ENCODE measurements around the gene SIGMAR1.
A peak's percentile ranks its signal among the peaks of the same experiment; 100 is the strongest.

The SIGMAR1 gene

DNA sequence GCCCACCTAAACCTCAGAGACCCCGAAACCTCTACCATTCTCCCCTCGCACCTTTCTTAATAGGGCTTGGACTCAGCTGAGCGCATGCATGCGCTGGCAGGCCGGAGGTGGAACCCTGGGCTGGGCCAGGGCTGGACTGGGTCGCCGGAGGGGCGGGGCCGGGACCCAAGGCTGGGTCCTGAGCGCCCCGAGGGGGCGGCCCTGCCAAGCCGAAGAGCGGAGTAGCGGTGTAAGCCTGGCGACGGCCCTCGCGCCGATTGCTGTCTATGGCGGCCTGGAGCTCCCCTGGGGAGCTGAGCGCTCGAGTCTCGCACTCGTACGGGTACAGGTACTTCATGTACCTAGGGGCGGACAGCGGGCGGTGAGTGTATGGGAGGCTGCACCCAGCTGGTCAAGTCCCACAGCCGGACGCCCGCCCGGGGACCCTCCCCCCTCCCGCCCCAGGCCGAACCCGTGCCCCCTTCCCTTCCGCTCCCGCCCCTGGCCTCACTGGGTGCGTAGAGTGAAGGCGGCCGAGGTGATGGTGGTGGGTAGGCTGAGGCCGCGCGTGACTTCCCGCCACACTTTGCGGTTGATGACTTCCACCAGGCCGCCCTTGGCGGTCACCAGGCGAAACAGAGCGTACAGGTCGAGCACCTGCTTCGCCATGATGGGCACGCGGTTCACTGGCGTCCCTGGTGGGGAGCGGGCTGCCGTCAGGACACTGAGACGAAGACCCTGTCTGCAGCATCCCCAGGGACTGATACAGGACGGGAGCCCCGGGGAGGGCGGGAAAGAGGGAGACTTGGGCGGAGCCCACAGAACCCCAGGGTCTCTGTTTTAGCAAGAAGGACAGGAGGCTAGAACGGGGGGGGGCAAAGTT is 14.0 kb downstream of the SIGMAR1 start:
- no peak for ATAC-seq
- TF ChIP-seq ZC3H10 (CRISPR knock-in tag; IDR thresholded peaks at IDR 0.05), result no peak
- TF ChIP-seq TCF4 (CRISPR knock-in tag; IDR thresholded peaks at IDR 0.05; ENCODE audit: borderline replicate concordance), result no peak
- TF ChIP-seq ZFP3 (CRISPR knock-in tag; IDR thresholded peaks at IDR 0.05), result no peak
- TF ChIP-seq, protein P1, sequence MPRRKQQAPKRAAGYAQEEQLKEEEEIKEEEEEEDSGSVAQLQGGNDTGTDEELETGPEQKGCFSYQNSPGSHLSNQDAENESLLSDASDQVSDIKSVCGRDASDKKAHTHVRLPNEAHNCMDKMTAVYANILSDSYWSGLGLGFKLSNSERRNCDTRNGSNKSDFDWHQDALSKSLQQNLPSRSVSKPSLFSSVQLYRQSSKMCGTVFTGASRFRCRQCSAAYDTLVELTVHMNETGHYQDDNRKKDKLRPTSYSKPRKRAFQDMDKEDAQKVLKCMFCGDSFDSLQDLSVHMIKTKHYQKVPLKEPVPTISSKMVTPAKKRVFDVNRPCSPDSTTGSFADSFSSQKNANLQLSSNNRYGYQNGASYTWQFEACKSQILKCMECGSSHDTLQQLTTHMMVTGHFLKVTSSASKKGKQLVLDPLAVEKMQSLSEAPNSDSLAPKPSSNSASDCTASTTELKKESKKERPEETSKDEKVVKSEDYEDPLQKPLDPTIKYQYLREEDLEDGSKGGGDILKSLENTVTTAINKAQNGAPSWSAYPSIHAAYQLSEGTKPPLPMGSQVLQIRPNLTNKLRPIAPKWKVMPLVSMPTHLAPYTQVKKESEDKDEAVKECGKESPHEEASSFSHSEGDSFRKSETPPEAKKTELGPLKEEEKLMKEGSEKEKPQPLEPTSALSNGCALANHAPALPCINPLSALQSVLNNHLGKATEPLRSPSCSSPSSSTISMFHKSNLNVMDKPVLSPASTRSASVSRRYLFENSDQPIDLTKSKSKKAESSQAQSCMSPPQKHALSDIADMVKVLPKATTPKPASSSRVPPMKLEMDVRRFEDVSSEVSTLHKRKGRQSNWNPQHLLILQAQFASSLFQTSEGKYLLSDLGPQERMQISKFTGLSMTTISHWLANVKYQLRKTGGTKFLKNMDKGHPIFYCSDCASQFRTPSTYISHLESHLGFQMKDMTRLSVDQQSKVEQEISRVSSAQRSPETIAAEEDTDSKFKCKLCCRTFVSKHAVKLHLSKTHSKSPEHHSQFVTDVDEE (CRISPR knock-in tag; IDR thresholded peaks at IDR 0.05), result no peak
- TF ChIP-seq OSR1 (CRISPR knock-in tag; IDR thresholded peaks at IDR 0.05), result no peak
- no peak for TF ChIP-seq TOX (CRISPR knock-in tag; IDR thresholded peaks at IDR 0.05; ENCODE audit: borderline replicate concordance)
- TF ChIP-seq PATZ1 (CRISPR knock-in tag; IDR thresholded peaks at IDR 0.05; ENCODE audit: borderline replicate concordance), result no peak

DNA sequence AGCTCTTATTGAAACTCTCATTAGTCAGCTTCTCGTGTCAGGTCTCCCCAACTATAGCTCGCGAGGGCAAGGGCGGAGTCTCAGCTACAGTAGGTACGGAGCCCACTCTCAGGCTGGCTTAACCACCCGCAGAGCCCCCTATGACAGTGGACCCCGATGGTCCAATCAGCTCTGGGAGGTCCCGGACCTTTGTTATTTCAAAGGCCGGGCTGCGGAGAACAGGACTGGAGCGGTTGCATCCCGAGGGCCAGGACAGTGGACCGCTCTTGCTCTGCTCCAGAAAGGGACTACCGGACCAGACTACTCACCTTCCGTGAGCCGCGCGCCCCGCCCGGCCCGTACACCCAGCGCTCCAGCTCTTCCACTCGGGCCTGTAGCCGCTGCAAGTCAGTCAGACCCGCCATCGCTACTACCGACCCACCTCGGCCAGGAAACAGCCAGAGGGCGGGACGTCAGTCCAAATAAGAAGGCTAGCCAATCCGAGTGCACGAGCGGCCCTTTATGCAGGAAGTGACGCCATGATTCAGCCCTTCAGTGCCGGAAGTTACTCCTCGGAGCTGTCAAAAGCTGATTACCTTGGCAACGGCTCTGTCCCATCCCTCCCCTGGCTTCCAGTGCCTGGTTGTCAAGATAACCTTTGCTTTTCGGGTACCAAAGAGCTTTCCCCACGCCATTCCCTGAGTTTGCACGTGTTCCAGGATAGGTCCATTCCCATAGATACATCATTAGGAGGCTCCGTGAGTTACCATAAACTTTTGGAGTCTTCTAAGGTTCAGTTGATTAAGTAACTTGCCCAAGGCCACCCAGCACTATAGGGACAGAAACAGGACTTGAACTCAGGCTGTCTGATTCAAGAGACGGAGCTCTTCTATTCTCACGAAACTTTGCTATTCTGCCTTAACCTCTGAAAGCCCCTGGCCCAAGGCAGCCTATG is 17.3 kb downstream of the SIGMAR1 start, which contains the start of gene DCTN3:
TSS of gene DCTN3 (minus strand) at position 435 of the 934 bp plus-strand sequence. CDS start at position 404, 31 bp downstream.
- TF ChIP-seq PATZ1 (CRISPR knock-in tag; IDR thresholded peaks at IDR 0.05; ENCODE audit: borderline replicate concordance) (no peak), CSRNP3 (CRISPR knock-in tag; IDR thresholded peaks at IDR 0.05) (no peak), ARNTL (CRISPR knock-in tag; IDR thresholded peaks at IDR 0.05; ENCODE audit: borderline replicate concordance, low read depth) (no peak), OSR1 (CRISPR knock-in tag; IDR thresholded peaks at IDR 0.05) (no peak), BACH2 (CRISPR knock-in tag; IDR thresholded peaks at IDR 0.05; ENCODE audit: borderline replicate concordance) (no peak)
- TF ChIP-seq, protein P2, sequence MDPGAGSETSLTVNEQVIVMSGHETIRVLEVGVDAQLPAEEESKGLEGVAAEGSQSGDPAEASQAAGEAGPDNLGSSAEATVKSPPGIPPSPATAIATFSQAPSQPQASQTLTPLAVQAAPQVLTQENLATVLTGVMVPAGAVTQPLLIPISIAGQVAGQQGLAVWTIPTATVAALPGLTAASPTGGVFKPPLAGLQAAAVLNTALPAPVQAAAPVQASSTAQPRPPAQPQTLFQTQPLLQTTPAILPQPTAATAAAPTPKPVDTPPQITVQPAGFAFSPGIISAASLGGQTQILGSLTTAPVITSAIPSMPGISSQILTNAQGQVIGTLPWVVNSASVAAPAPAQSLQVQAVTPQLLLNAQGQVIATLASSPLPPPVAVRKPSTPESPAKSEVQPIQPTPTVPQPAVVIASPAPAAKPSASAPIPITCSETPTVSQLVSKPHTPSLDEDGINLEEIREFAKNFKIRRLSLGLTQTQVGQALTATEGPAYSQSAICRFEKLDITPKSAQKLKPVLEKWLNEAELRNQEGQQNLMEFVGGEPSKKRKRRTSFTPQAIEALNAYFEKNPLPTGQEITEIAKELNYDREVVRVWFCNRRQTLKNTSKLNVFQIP (CRISPR knock-in tag; IDR thresholded peaks at IDR 0.05; ENCODE audit: borderline replicate concordance, low read depth), result no peak
- ATAC-seq, result peak; percentile 100

DNA sequence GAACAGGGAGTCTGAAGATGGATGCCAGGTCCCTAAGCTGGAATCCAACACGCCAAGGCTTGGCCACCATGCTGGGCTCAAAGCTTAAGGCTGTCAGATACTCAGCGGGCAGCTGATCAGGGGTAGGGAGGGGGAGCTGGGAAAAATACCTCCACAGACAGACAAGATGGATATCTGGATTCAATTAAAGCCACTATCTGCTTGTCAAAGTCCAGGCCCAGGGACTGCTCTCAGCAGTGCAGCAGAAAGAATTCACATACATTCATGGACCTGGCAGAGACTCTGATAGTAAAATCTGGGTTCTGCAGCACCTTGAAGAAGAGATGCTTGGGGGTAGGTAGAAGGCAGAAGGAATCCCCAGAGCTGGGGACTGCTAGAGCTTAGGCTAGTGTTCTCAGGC is 22.5 kb downstream of the SIGMAR1 start:
- TF ChIP-seq, protein P1 (CRISPR knock-in tag; IDR thresholded peaks at IDR 0.05), result peak; percentile 59; the same call in 1 of the 2 replicates
- TF ChIP-seq CSRNP3 (CRISPR knock-in tag; IDR thresholded peaks at IDR 0.05) (no peak), TCF4 (CRISPR knock-in tag; IDR thresholded peaks at IDR 0.05; ENCODE audit: borderline replicate concordance) (peak; percentile 72; the same call in 1 of the 2 replicates), ISL1 (CRISPR knock-in tag; IDR thresholded peaks at IDR 0.05) (no peak)
- no peak for ATAC-seq
